ENCODE measurements around the gene CD4.

Gene CD4

DNA sequence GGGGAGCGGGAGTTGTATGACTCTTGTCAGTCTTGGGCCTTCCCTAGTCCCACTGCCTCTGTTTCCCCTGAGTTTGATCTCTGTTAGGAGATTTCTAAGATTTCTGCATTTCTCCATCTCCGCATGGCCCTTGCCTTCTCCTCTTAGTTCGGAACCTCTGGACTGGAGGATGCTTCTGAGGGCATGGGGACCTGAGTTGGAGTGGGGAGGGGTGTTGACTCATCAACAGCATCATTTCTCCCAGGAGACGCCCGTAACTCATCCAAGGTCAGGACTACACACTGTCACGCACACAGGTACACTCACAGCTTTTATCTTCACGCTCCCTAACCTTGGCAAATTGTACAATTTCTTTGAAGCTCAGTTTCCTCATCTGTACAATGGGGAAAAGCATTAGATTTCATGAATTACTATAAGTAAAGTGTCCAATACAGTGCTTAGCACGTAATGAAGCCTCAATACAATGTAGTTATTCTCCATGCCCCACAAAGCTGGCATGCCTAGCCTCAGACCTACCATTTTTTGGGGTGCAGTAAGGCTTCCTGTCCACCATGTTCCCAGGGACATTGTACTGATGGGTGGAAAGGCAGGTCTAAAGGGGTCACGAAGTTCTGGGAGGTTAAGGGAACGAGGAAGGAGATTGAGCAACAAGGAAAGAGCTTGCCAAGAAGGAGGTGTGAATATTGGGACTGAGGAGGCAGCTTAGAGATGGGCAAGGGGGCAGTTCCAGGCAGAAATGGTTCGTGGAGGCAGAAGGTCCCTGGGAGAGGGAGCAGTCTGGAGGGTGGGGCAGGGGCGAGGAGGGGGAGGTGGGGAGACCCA, 17.6 kb upstream of the CD4 start:
- Histone ChIP-seq H3K4me1 (peaks cover 25% of the 10 kb centered on the region), H3K4me3 (ENCODE audit: low read depth, low read length) (no peak overlapping the region), H3K9me3 (no peaks in the 10 kb centered on the region), H3K36me3 (peaks cover 26% of the 10 kb centered on the region), H3K27me3 (no peaks in the 10 kb centered on the region)
- TF ChIP-seq, protein P1, sequence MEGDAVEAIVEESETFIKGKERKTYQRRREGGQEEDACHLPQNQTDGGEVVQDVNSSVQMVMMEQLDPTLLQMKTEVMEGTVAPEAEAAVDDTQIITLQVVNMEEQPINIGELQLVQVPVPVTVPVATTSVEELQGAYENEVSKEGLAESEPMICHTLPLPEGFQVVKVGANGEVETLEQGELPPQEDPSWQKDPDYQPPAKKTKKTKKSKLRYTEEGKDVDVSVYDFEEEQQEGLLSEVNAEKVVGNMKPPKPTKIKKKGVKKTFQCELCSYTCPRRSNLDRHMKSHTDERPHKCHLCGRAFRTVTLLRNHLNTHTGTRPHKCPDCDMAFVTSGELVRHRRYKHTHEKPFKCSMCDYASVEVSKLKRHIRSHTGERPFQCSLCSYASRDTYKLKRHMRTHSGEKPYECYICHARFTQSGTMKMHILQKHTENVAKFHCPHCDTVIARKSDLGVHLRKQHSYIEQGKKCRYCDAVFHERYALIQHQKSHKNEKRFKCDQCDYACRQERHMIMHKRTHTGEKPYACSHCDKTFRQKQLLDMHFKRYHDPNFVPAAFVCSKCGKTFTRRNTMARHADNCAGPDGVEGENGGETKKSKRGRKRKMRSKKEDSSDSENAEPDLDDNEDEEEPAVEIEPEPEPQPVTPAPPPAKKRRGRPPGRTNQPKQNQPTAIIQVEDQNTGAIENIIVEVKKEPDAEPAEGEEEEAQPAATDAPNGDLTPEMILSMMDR (IDR thresholded peaks at IDR 0.05; ENCODE audit: low read depth, low read length): no peak
- DNase-seq: no peak

DNA sequence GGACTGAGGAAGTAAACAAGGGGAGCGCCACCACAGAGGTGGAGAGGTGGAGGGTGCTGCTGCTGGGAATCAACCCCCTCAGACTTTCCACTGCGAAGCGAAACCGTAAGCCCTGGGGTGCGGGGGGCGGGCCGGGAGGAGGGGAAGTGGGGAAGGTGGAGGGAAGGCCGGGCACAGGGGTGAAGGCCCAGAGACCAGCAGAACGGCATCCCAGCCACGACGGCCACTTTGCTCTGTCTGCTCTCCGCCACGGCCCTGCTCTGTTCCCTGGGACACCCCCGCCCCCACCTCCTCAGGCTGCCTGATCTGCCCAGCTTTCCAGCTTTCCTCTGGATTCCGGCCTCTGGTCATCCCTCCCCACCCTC, 17.0 kb upstream of the CD4 start, which contains the start of gene LAG3:
LAG3 (plus strand) TSS at position 190 of the 365 bp plus-strand sequence. CDS start 333 bp downstream, outside the sequence.
- TF ChIP-seq, protein P1 (IDR thresholded peaks at IDR 0.05; ENCODE audit: low read depth, low read length): no peak
- peaks cover 25% of the 10 kb centered on the region for H3K4me1 ChIP-seq
- H3K9me3 ChIP-seq: no peaks in the 10 kb centered on the region
- no peaks in the 10 kb centered on the region for H3K27me3 ChIP-seq
- DNase-seq: no peak
- H3K36me3 ChIP-seq: peaks cover 26% of the 10 kb centered on the region
- H3K4me3 ChIP-seq (ENCODE audit: low read depth, low read length): no peak within 1 kb of the TSS

DNA sequence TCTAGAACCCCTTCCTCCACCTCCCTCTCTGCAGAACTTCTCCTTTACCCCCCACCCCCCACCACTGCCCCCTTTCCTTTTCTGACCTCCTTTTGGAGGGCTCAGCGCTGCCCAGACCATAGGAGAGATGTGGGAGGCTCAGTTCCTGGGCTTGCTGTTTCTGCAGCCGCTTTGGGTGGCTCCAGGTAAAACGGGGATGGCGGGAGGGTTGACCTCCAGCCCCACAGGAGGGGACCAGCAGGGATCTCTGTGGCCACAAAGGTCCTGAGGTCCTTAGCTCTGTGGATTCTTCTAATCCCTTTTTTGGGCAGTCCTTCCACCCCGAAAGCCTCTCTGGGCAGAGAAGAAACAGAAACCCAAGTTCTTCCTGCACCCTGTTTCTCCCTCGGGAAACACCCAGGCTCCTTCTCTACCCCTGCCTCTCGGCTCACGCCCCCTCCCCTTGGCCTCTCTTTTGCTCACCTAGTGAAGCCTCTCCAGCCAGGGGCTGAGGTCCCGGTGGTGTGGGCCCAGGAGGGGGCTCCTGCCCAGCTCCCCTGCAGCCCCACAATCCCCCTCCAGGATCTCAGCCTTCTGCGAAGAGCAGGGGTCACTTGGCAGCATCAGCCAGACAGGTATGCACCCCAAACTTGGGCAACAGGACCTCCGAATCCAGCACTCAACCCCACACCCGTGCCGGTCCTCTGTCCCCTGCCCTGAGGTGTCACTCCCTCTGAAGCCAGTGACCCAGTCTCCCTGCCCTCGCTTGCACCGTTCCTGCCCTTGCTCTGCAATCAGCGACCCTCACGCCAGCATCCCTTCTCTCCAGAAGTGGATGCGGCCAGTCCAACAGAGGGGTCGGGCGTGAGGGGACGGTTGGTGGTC, 16.4 kb upstream of the CD4 start:
- Histone ChIP-seq H3K27me3 (no peaks in the 10 kb centered on the region), H3K4me1 (peaks cover 25% of the 10 kb centered on the region), H3K36me3 (peaks cover 26% of the 10 kb centered on the region), H3K9me3 (no peaks in the 10 kb centered on the region), H3K4me3 (ENCODE audit: low read depth, low read length) (no peak overlapping the region)
- no peak for DNase-seq
- TF ChIP-seq, protein P1 (IDR thresholded peaks at IDR 0.05; ENCODE audit: low read depth, low read length): no peak

DNA sequence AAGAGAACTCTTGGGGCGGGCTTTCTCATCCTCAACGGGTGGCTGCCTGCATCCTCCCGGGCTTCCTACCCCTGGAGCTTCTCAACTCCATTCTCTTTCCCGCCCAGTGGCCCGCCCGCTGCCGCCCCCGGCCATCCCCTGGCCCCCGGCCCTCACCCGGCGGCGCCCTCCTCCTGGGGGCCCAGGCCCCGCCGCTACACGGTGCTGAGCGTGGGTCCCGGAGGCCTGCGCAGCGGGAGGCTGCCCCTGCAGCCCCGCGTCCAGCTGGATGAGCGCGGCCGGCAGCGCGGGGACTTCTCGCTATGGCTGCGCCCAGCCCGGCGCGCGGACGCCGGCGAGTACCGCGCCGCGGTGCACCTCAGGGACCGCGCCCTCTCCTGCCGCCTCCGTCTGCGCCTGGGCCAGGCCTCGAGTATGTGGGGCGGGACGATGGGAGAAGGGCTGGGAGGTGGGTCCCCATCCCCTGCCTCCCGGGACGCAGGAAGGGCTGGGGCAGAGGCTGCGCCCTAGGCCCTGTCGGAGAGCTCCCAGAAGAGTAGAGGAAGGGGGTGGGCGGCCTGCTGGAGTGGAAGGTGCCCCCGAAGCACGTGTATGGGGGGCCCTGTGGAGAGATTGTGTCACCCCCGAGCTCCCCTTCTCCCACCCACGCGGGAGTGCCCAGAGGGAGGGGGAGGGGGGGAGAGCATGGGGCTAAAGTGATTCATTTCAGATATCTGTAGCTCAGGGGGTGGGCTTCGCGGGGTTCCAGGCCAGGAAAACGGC, 15.6 kb upstream of the CD4 start:
- H3K36me3 ChIP-seq: peaks cover 26% of the 10 kb centered on the region
- H3K9me3 ChIP-seq: no peaks in the 10 kb centered on the region
- no peak for DNase-seq
- no peak overlapping the region for H3K4me3 ChIP-seq (ENCODE audit: low read depth, low read length)
- H3K4me1 ChIP-seq: peaks cover 30% of the 10 kb centered on the region
- H3K27me3 ChIP-seq: no peaks in the 10 kb centered on the region
- TF ChIP-seq, protein P1 (IDR thresholded peaks at IDR 0.05; ENCODE audit: low read depth, low read length): no peak

DNA sequence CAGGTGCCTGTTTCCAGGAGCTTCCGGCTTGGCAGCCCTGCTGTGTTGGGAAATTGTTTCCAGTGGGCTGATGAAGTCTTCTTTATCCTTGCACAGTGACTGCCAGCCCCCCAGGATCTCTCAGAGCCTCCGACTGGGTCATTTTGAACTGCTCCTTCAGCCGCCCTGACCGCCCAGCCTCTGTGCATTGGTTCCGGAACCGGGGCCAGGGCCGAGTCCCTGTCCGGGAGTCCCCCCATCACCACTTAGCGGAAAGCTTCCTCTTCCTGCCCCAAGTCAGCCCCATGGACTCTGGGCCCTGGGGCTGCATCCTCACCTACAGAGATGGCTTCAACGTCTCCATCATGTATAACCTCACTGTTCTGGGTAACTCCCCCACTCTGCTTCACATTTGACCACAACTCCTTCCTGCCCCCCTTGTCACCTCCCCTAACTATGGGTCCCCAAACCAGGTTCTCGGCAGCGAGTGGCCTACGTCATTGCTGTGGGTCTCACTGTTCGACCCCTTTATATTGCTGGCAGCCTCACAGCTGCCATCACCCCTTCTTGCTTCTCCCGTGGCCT, 14.7 kb upstream of the CD4 start:
- TF ChIP-seq, protein P1 (IDR thresholded peaks at IDR 0.05; ENCODE audit: low read depth, low read length): no peak
- Histone ChIP-seq H3K36me3 (peaks cover 22% of the 10 kb centered on the region), H3K4me1 (peaks cover 25% of the 10 kb centered on the region), H3K4me3 (ENCODE audit: low read depth, low read length) (no peak overlapping the region), H3K9me3 (no peaks in the 10 kb centered on the region), H3K27me3 (no peaks in the 10 kb centered on the region)
- no peak for DNase-seq
